Gastroesophageal sphincter (tissue), 4 donors: Measurements from ENCODE around the gene PHF10. TPM values are rescaled to one million over a fixed set of nuclear protein-coding genes. Genes with fewer than 3 reads are reported as not detected.

Experiments used
- ATAC-seq: fragments of 150-250 bp; one replicate; pipeline ENCODE4 v1.9.1; 2016; ENCODE audit warnings: mild to moderate bottlenecking, moderate library complexity
- H3K27ac ChIP-seq, 4 donors: fragments of 200-600 bp; sonication (generic) in 3 of 4; 1 replicate in 3 of 4; 2 replicates in 1 of 4; pipeline ENCODE4 v1.5.1; 2016 to 2019
- H3K27me3 ChIP-seq: fragments of 200-600 bp; sonication (generic); one replicate; pipeline ENCODE4 v1.5.1; 2019
- H3K36me3 ChIP-seq, 2 donors: fragments of 200-600 bp; sonication (generic); one replicate each; pipeline ENCODE4 v1.5.1; 2019; ENCODE audit warnings: control low read depth in 1 of 2
- H3K4me1 ChIP-seq, 3 donors: fragments of 200-600 bp; sonication (generic); 1 replicate in 2 of 3; 2 replicates in 1 of 3; pipeline ENCODE4 v1.5.1; 2016 to 2019; ENCODE audit warnings: control low read depth in 2 of 3
- H3K4me3 ChIP-seq, 2 donors: fragments of 200-600 bp; sonication (generic); one replicate each; pipeline ENCODE4 v1.5.1; 2019; ENCODE audit warnings: mild to moderate bottlenecking in 1 of 2, moderate library complexity in 1 of 2
- H3K9me3 ChIP-seq, 3 donors: fragments of 200-600 bp; sonication (generic); one replicate each; pipeline ENCODE4 v1.5.1; 2017 to 2019; ENCODE audit warnings: control low read depth in 2 of 3
- CTCF ChIP-seq, 4 experiments: fragments of 200-600 bp in 2 of 4; fragments of 450-650 bp in 2 of 4; sonication (generic) in 1 of 4; IDR thresholded peaks; one replicate each; pipeline ENCODE4 v1.5.1; 2017 to 2019; ENCODE audit warnings: antibody characterized with exemption in 4 of 4, mild to moderate bottlenecking in 2 of 4, moderate library complexity in 2 of 4
- EP300 ChIP-seq: sonication (generic); formaldehyde crosslinking; IDR thresholded peaks from one replicate; pipeline ENCODE4 v1.6.1; 2017; ENCODE audit warnings: antibody characterized with exemption, mild to moderate bottlenecking
- POLR2A ChIP-seq, 2 donors: fragments of 450-650 bp; IDR thresholded peaks; one replicate each; pipeline ENCODE4 v1.6.1; 2017; ENCODE audit warnings: antibody characterized with exemption in 2 of 2, mild to moderate bottlenecking in 2 of 2, moderate library complexity in 1 of 2
- POLR2AphosphoS5 ChIP-seq: sonication (generic); formaldehyde crosslinking; IDR thresholded peaks from one replicate; pipeline ENCODE4 v1.6.1; 2017; ENCODE audit warnings: antibody characterized with exemption
- WGBS, 2 donors: methylation state at CpG; one replicate each; pipeline ENCODE4 v1.1.5; 2018; ENCODE audit warnings: low coverage in 1 of 2; 5-methylcytosine and 5-hydroxymethylcytosine counted together
- total RNA-seq, 4 donors: library from RNA; depleted of rRNA; stranded (reverse); fragments of >200 nt; gene quantifications; one replicate each; pipeline ENCODE4 v1.1.0, GENCODE V29; 2016

The PHF10 gene
- total RNA-seq, 4 donors from 2014 or later = 72.3 to 92.9 (median 82.5) TPM

DNA sequence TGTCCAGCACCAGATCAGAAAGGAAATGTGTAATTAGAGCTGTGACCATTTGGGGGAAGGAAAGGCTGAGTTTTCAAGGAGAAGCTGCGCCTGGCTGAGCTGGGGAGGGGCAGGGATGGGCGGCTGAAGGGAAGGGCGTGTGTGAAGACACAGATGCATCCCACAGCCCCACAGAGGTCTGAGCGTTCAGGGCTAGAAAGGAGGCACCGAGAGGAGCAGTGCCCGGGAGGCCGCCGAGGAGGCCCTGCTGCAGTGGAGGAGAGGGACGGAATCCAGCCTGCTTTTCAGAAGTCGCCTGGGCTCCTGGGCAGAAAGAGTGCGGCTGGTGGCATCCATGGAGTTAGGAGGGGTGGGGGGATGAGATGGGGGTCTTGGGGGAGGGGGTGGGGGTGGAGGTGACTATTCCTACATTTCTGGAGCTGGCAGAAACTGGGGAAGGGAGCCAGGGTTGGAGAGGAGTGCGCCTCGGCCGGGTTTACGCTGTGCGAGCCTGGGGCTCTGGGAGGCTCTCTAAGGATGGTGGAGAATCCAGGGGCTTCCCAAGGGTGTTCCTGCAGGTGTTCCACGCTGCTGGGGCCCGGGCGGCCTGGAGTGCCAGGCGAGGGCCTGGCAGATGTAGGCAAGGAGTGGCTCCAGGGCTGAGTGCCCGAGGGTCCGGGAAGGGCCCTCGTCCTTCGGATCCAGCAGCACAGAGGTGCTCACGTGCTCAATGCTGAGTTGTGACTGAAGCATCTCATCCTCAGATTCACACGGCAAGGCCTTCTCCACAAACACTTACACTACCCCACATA, 64.3 kb downstream of the PHF10 start:
- no peak overlapping the region for H3K4me3 ChIP-seq
- no peaks in the 10 kb centered on the region for H3K27me3 ChIP-seq
- H3K9me3 ChIP-seq = no peaks in the 10 kb centered on the region
- no peak for TF ChIP-seq POLR2AphosphoS5
- no peak for TF ChIP-seq POLR2A (IDR thresholded peaks at IDR 0.05)
- no peak for TF ChIP-seq CTCF (IDR thresholded peaks at IDR 0.05)
- TF ChIP-seq EP300 = no peak
- 78 to 95% methylated on average over 7 to 13 of the region's 26 CpGs for WGBS, 2 donors
- peaks cover 0 to 10% (median 0%) of the 10 kb centered on the region in 3 donors for H3K4me1 ChIP-seq
- no peak overlapping the region for H3K27ac ChIP-seq
- no peak for ATAC-seq
- H3K36me3 ChIP-seq = peaks cover 0 to 89% of the 10 kb centered on the region in 2 donors

DNA sequence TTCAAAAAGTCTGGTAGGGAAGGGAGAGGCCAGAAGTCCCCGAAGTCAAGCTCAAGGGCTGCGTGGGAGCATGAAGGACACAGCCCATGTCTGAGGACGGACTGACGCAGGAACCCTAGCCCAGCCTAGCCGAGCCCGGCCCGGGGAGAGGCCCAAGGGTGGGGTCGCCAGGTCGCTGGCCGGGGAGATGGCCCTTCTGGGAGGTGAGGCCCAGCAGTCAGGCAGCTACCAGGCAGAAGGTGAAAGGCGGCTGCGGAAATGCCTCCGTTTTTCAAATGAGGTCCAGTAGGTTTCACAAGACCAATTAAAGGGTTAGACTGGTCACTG, 67.1 kb downstream of the PHF10 start:
- Histone ChIP-seq H3K4me1 (peaks cover 0 to 16% (median 0%) of the 10 kb centered on the region in 3 donors), H3K4me3 (no peak overlapping the region), H3K27ac (no peak overlapping the region), H3K9me3 (no peaks in the 10 kb centered on the region), H3K27me3 (no peaks in the 10 kb centered on the region), H3K36me3 (peaks cover 0 to 73% of the 10 kb centered on the region in 2 donors)
- no peak for ATAC-seq
- 93 to 100% methylated on average over 2 to 7 of the region's 13 CpGs for WGBS, 2 donors
- no peak for TF ChIP-seq EP300

DNA sequence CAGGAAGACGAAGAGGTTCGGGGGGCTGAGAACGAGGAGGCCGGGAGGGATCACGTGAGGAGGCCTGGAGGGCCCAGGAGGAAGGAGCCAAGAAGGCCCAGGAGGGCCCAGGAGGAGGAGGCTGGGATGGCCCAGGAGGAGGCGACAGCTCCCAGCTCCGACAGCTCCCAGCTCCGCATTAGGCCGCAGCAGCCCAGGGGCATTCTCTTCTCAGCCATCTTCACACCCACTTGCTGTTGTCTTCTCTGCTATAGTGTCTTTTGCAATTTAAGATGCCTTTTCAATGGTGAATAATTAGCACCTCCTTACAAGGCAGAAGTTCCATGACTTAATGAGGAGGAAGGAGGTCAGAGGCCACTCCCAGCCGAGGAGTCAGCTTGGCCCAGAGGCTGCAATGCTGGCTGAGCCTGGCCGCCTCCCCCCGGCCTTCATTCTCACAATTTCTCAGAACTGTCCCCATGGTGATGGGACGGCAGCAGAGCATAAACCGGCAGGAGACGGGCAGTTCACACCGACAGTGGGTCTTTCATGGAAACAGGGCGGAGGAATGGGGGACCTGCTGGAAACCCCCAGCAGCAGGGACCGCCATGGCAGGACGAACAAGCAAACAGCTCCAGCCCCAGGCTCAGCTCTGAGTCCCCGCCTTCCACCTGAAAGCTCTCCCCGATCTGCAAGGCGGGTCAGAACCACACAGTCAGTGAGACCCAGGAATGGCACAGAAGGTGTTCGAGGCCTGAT, 67.6 kb downstream of the PHF10 start:
- WGBS, 2 donors = 98 to 99% methylated on average over 11 to 15 of the region's 23 CpGs
- Histone ChIP-seq H3K4me3 (no peak overlapping the region), H3K9me3 (no peaks in the 10 kb centered on the region), H3K27ac (no peak overlapping the region), H3K27me3 (no peaks in the 10 kb centered on the region), H3K36me3 (peaks cover 0 to 70% of the 10 kb centered on the region in 2 donors), H3K4me1 (peaks cover 0 to 16% (median 0%) of the 10 kb centered on the region in 3 donors)
- no peak for ATAC-seq
- TF ChIP-seq CTCF (IDR thresholded peaks at IDR 0.05) (no peak), EP300 (no peak), POLR2A (IDR thresholded peaks at IDR 0.05) (no peak), POLR2AphosphoS5 (no peak)

- TF ChIP-seq POLR2A (IDR thresholded peaks at IDR 0.05) = peak; percentile 16 to 17
- TF ChIP-seq CTCF (IDR thresholded peaks at IDR 0.05) = peak in 3 of 4 experiments; percentile 19 to 51 (median 41)
- TF ChIP-seq EP300 = no peak
- TF ChIP-seq POLR2AphosphoS5 = peak; percentile 3
- H3K36me3 ChIP-seq = peaks cover 0 to 57% of the 10 kb centered on the region in 2 donors
These were observed 69.5 kb downstream of the PHF10 start for GRCh38 chr6:169654598-169655391.

More at GRCh38 chr6:169654598-169655391, 69.5 kb downstream of the PHF10 start:
- H3K4me1 ChIP-seq = peaks cover 0 to 16% (median 0%) of the 10 kb centered on the region in 3 donors
- no peaks in the 10 kb centered on the region for H3K27me3 ChIP-seq
- H3K9me3 ChIP-seq = no peaks in the 10 kb centered on the region
- H3K4me3 ChIP-seq = peak overlapping the region; percentile 35 to 53
- peak overlapping the region; percentile 16 to 82 (median 68) for H3K27ac ChIP-seq
- peak; percentile 93 for ATAC-seq
- WGBS, 2 donors = 43 to 48% methylated on average over 18 to 25 of the region's 46 CpGs

Other genes with a start within 250 kb of the PHF10 start
- gene WDR27, start 22.5 kb downstream of the PHF10 start, total RNA-seq = 10 to 100 TPM in 3 of 4 donors, 1 to 10 TPM in 1; 10.0 to 35.0 (median 20.7) TPM
- 10 to 100 TPM; 31.9 to 38.8 (median 35.4) TPM for gene C6orf120, start 22.4 kb downstream of the PHF10 start, total RNA-seq
- 1 to 10 TPM in 3 of 4 donors, under 1 TPM in 1; 0.74 to 3.1 (median 1.4) TPM for gene DYNLT2, start 27.1 kb upstream of the PHF10 start, total RNA-seq
- gene ERMARD, start 27.1 kb upstream of the PHF10 start, total RNA-seq = 10 to 100 TPM; 14.3 to 31.9 (median 16.8) TPM